PFSK-1 (cell line): ENCODE data around the gene HEMGN.

Experiments used
- POLR2AphosphoS5 ChIP-seq: IDR thresholded peaks from 2 replicates; pipeline ENCODE4 v1.6.1; 2012; ENCODE audit warnings: low read depth, mild to moderate bottlenecking, control low read depth, low read length, moderate library complexity
- SIN3A ChIP-seq: IDR thresholded peaks from 2 replicates; pipeline ENCODE4 v1.6.1; 2012; ENCODE audit warnings: mild to moderate bottlenecking, low read length, moderate library complexity, borderline replicate concordance; ENCODE audit not compliant: insufficient read depth

DNA sequence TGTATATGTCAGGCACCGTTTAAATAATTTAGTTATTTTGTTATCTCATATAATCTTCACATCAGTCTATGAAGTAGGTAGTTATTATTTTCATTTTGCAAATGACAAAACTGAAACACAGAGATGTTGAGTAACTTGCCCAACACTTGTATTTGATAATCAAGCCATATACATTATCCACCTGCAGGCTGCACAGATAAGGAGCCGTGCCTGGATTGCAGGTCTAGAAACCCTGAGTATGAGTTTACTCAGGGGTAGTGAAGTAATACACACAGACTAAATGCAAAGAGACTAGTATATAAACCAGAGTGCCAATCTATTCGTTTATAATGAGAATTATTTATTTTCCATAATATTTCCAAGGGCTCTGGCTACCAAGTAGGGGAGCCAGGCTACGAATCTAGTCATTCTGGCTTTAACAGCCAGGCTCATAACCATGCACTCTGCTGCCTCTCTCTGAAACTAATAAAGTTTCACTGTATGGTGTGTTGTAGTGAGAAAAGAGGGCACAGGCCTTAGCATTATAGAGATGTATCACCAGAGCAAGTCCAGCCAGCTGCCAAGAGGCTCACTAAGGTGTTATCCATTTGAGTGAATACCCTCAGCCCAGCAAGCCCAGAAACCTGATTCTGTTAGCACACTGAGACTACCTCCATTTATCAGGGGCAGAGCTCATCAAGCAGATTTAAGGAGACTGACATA is 4.5 kb downstream of the HEMGN start:
- TF ChIP-seq SIN3A (no peak), POLR2AphosphoS5 (no peak)
